A549 (cell line): ENCODE results near the gene GRIK2.

Experiments
- BCL3 ChIP-seq: fragments of >200 bp; sonication (Bioruptor Twin); formaldehyde crosslinking; IDR thresholded peaks from 3 replicates; pipeline ENCODE4 v1.6.1; 2016
- CHD2 ChIP-seq: fragments of 150-350 bp; IDR thresholded peaks from 2 replicates; pipeline ENCODE4 v1.6.1; 2014; ENCODE audit warnings: low read length; ENCODE audit not compliant: partially characterized antibody
- CTCF ChIP-seq: fragments of >200 bp; sonication (Bioruptor Twin); formaldehyde crosslinking; IDR thresholded peaks from 3 replicates; pipeline ENCODE4 v1.5.1; 2016
- JUNB ChIP-seq: fragments of >200 bp; sonication (Bioruptor Twin); formaldehyde crosslinking; IDR thresholded peaks from 2 replicates; pipeline ENCODE4 v1.6.1; 2016
- MAX ChIP-seq: IDR thresholded peaks from 2 replicates; pipeline ENCODE4 v1.6.1; 2012
- MYC ChIP-seq: IDR thresholded peaks from 2 replicates; pipeline ENCODE4 v1.6.1; 2012; ENCODE audit warnings: mild to moderate bottlenecking, inconsistent platforms, low read length, improper control_type of control experiment, borderline replicate concordance
- NR3C1 ChIP-seq: fragments of >200 bp; sonication (Bioruptor Twin); formaldehyde crosslinking; IDR thresholded peaks from 3 replicates; pipeline ENCODE4 v1.6.1; 2017
- PHF8 ChIP-seq: fragments of 200-600 bp; sonication (generic); IDR thresholded peaks from 2 replicates; pipeline ENCODE4 v1.6.1; 2016; ENCODE audit warnings: low read depth, mild to moderate bottlenecking, antibody characterized with exemption, moderate library complexity, borderline replicate concordance
- POLR2A ChIP-seq: IDR thresholded peaks from 2 replicates; pipeline ENCODE4 v1.6.1; 2012; ENCODE audit warnings: mild to moderate bottlenecking, low read length
- RAD21 ChIP-seq, 2 experiments: fragments of >200 bp in 1 of 2; sonication (Bioruptor Twin) in 1 of 2; formaldehyde crosslinking in 1 of 2; IDR thresholded peaks in 1 of 2; conservative IDR thresholded peaks in 1 of 2; 2 replicates in 1 of 2; 3 replicates in 1 of 2; pipeline ENCODE4 v1.6.1; 2012 to 2018; ENCODE audit warnings: inconsistent platforms in 1 of 2
- USF2 ChIP-seq: fragments of 450-650 bp; IDR thresholded peaks from 2 replicates; pipeline ENCODE4 v1.6.1; 2014; ENCODE audit warnings: antibody characterized with exemption
- ZNF302 ChIP-seq: fragments of 250-450 bp; sonication (Bioruptor Pico); IDR thresholded peaks from 2 replicates; pipeline ENCODE4 v1.9.0; 2021; ENCODE audit warnings: inconsistent platforms, mild to moderate bottlenecking, moderate library complexity

- TF ChIP-seq MAX (no peak), BCL3 (no peak), CTCF (no peak), JUNB (no peak), CHD2 (no peak), NR3C1 (no peak), MYC (no peak), ZNF302 (no peak), USF2 (no peak), POLR2A (no peak), RAD21 (conservative IDR thresholded peaks at IDR 0.05 in 1 of 2, IDR thresholded peaks at IDR 0.05 in 1 of 2) (no peak), PHF8 (no peak)
Measured at GRCh38 chr6:101544286-101544685, 150.8 kb downstream of the GRIK2 start.
